ENCODE data around the gene TTC34.

DNA sequence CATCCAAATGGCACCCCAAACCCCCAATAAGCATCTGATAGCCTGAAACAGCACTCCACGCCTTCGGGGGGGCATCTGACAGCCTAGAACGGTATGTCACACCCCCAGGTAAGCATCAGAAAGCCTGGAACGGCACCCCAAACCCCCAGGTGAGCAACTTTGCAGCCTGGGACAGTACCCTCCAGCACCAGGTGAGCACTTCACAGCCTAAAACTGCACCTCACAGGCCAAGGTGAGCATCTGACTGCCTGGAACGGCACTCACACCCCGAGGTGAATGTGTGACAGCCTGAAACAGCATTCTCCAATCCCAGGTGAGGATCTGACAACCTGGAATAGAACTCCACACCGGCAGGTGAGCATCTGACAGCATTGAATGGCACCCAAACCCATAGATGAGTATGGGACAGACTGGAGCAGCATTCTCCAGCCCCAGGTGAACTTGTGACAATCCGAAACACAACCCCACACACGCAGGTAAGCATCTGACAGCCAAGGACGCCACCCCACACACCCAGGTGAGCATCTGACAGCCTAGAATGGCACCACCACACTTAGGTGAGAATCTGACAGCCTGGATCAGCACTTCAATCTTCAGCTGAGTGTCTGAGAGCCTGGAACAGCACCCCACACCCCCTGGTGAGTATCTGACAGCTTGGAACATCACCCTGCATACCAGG, 150.4 kb downstream of the TTC34 start:
- TF ChIP-seq, protein P1, sequence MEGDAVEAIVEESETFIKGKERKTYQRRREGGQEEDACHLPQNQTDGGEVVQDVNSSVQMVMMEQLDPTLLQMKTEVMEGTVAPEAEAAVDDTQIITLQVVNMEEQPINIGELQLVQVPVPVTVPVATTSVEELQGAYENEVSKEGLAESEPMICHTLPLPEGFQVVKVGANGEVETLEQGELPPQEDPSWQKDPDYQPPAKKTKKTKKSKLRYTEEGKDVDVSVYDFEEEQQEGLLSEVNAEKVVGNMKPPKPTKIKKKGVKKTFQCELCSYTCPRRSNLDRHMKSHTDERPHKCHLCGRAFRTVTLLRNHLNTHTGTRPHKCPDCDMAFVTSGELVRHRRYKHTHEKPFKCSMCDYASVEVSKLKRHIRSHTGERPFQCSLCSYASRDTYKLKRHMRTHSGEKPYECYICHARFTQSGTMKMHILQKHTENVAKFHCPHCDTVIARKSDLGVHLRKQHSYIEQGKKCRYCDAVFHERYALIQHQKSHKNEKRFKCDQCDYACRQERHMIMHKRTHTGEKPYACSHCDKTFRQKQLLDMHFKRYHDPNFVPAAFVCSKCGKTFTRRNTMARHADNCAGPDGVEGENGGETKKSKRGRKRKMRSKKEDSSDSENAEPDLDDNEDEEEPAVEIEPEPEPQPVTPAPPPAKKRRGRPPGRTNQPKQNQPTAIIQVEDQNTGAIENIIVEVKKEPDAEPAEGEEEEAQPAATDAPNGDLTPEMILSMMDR (IDR thresholded peaks at IDR 0.05) = no peak
- TF ChIP-seq POLR2A (IDR thresholded peaks at IDR 0.05) (no peak), POLR2AphosphoS5 (IDR thresholded peaks at IDR 0.05) (no peak), EP300 (IDR thresholded peaks at IDR 0.05; ENCODE audit: low read depth) (no peak)
